Measurements from ENCODE around the gene CCDC12. TPM values are rescaled to one million over a fixed set of nuclear protein-coding genes. Genes with fewer than 3 reads are reported as not detected.

CCDC12 gene
- total and polyA plus RNA-seq, 2 of the 13 experiments (the other 11 are each of a cell fraction or from before 2014, with no cell fraction given) = 30.1 to 49.5 TPM

DNA sequence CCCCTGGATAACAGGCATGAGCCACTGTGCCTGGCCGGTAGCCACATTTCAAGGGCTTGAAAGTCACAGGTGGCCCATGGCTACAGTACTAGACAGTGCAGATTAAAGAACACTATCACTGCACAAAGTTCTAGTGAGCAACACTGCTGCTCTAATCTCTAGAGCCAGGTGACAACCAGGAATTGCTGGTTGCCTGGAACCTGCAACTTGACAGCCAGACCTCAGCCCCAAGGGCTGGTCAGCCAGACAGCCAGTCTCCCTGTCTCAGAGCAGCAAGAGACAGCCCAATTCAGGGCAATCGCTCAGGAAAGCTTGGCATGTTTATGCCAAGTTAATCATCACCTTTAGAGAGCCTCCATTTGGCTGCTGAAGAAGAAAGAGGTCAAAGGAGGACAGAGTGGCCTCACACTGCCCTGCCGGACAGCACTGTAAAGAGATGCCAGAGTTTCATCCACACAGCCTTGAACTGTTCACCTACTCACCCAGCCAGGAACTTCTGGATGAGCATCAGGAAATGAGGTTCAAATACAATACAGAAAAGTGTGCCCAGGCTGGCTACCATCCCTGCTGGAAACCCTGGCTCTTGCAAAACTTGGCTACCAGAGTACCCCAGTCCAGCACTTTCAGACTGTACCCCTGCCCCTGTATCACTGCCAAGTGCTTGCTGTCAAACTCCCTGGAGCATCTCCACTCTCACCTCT, 6.0 kb downstream of the CCDC12 start (continued):
- TF ChIP-seq POLR2G (IDR thresholded peaks at IDR 0.05; ENCODE audit: low read depth, low read length) (0 out of 2 replicates have a peak, but pooled peaks have one; percentile 16), HMG20A (CRISPR knock-in tag; IDR thresholded peaks at IDR 0.05; ENCODE audit: borderline replicate concordance) (peak; percentile 85; the same call in 1 of the 2 replicates), GATAD2A (CRISPR knock-in tag; IDR thresholded peaks at IDR 0.05) (peak; percentile 93), ZNF354B (CRISPR knock-in tag; IDR thresholded peaks at IDR 0.05) (no peak), PCBP1 (IDR thresholded peaks at IDR 0.05; ENCODE audit: borderline replicate concordance, low read depth, low read length) (no peak), THAP11 (CRISPR knock-in tag; IDR thresholded peaks at IDR 0.05) (peak; percentile 70), SIN3B (IDR thresholded peaks at IDR 0.05; ENCODE audit: low read length) (no peak), HOXA3 (CRISPR knock-in tag; IDR thresholded peaks at IDR 0.05) (peak; percentile 84), KAT8 (CRISPR knock-in tag; IDR thresholded peaks at IDR 0.05) (peak; percentile 78; the same call in 1 of the 2 replicates), HNF4G (IDR thresholded peaks at IDR 0.05; ENCODE audit: borderline replicate concordance, low read depth, low read length) (no peak; the same call in 1 of the 2 replicates), HNF4G (CRISPR knock-in tag; IDR thresholded peaks at IDR 0.05; ENCODE audit: borderline replicate concordance, low read depth) (no peak), GABPA (IDR thresholded peaks at IDR 0.05; ENCODE audit: low read depth, low read length) (no peak), GABPA (CRISPR knock-in tag; IDR thresholded peaks at IDR 0.05; ENCODE audit: low read depth) (peak; percentile 41; the same call in 1 of the 2 replicates), CAMTA2 (CRISPR knock-in tag; IDR thresholded peaks at IDR 0.05; ENCODE audit: borderline replicate concordance) (no peak), ZNF772 (CRISPR knock-in tag; IDR thresholded peaks at IDR 0.05) (no peak), ZKSCAN1 (IDR thresholded peaks at IDR 0.05; ENCODE audit: low read length) (no peak), ZNF713 (CRISPR knock-in tag; IDR thresholded peaks at IDR 0.05) (no peak), ZNF550 (CRISPR knock-in tag; IDR thresholded peaks at IDR 0.05; ENCODE audit: borderline replicate concordance) (no peak), SRF (IDR thresholded peaks at IDR 0.05; ENCODE audit: low read depth, low read length) (no peak), DMAP1 (CRISPR knock-in tag; IDR thresholded peaks at IDR 0.05) (no peak)
- TF ChIP-seq, protein P1, sequence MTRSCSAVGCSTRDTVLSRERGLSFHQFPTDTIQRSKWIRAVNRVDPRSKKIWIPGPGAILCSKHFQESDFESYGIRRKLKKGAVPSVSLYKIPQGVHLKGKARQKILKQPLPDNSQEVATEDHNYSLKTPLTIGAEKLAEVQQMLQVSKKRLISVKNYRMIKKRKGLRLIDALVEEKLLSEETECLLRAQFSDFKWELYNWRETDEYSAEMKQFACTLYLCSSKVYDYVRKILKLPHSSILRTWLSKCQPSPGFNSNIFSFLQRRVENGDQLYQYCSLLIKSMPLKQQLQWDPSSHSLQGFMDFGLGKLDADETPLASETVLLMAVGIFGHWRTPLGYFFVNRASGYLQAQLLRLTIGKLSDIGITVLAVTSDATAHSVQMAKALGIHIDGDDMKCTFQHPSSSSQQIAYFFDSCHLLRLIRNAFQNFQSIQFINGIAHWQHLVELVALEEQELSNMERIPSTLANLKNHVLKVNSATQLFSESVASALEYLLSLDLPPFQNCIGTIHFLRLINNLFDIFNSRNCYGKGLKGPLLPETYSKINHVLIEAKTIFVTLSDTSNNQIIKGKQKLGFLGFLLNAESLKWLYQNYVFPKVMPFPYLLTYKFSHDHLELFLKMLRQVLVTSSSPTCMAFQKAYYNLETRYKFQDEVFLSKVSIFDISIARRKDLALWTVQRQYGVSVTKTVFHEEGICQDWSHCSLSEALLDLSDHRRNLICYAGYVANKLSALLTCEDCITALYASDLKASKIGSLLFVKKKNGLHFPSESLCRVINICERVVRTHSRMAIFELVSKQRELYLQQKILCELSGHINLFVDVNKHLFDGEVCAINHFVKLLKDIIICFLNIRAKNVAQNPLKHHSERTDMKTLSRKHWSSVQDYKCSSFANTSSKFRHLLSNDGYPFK (CRISPR knock-in tag; IDR thresholded peaks at IDR 0.05; ENCODE audit: borderline replicate concordance) = no peak
- TF ChIP-seq, protein P2, sequence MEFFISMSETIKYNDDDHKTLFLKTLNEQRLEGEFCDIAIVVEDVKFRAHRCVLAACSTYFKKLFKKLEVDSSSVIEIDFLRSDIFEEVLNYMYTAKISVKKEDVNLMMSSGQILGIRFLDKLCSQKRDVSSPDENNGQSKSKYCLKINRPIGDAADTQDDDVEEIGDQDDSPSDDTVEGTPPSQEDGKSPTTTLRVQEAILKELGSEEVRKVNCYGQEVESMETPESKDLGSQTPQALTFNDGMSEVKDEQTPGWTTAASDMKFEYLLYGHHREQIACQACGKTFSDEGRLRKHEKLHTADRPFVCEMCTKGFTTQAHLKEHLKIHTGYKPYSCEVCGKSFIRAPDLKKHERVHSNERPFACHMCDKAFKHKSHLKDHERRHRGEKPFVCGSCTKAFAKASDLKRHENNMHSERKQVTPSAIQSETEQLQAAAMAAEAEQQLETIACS (CRISPR knock-in tag; IDR thresholded peaks at IDR 0.05) = no peak
- TF ChIP-seq, protein P3, sequence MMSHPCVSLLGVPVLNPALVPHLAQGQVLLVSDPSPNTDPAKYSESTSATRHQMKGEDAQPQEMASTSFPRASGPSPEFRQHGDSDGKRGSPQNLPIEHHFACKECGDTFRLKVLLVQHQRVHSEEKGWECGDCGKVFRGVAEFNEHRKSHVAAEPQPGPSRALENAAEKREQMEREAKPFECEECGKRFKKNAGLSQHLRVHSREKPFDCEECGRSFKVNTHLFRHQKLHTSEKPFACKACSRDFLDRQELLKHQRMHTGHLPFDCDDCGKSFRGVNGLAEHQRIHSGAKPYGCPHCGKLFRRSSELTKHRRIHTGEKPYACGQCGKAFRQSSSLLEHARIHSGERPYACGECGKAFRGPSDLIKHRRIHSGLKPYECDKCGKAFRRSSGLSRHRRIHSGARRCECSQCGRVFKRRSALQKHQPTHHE (CRISPR knock-in tag; IDR thresholded peaks at IDR 0.05; ENCODE audit: borderline replicate concordance) = no peak
- TF ChIP-seq, protein P4, sequence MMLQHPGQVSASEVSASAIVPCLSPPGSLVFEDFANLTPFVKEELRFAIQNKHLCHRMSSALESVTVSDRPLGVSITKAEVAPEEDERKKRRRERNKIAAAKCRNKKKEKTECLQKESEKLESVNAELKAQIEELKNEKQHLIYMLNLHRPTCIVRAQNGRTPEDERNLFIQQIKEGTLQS (CRISPR knock-in tag; IDR thresholded peaks at IDR 0.05) = no peak
- TF ChIP-seq, protein P5, sequence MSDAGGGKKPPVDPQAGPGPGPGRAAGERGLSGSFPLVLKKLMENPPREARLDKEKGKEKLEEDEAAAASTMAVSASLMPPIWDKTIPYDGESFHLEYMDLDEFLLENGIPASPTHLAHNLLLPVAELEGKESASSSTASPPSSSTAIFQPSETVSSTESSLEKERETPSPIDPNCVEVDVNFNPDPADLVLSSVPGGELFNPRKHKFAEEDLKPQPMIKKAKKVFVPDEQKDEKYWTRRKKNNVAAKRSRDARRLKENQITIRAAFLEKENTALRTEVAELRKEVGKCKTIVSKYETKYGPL (CRISPR knock-in tag; IDR thresholded peaks at IDR 0.05) = no peak
